Measurements from ENCODE around the gene POLR2J. TPM values are rescaled to one million over a fixed set of nuclear protein-coding genes. Genes with fewer than 3 reads are reported as not detected.

The POLR2J gene
- total RNA-seq, 4 donors from 2014 or later: 9.6 to 24.0 (median 18.9) TPM

DNA sequence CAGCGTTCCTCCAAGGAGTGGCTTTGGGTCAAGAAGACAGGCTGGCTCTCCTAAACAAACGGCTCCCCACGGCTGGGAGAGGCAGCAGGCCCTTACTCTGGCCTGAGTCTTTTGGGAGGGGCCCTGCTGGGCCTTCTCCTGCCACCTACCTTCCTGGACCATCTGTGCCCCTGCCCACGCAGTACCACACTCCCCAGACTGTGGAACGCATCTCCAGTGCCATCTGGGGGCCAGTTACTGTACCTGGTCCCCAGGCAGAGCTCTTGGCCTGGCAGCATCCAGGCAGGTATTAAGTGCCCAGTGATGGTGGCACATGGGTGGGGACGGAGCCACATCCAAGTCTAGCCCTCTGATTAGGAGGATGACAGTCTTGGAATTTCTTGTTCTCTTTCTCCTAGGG lies 28.5 kb downstream of the POLR2J start:
- H3K36me3 ChIP-seq: peaks cover 0 to 55% (median 8%) of the 10 kb centered on the region in 3 donors
- no peaks in the 10 kb centered on the region for H3K27me3 ChIP-seq
- DNase-seq (ENCODE audit: low spot score in 2 of 2): no peak
- H3K4me1 ChIP-seq: no peaks in the 10 kb centered on the region
- no peaks in the 10 kb centered on the region for H3K9me3 ChIP-seq
- TF ChIP-seq, protein P1, sequence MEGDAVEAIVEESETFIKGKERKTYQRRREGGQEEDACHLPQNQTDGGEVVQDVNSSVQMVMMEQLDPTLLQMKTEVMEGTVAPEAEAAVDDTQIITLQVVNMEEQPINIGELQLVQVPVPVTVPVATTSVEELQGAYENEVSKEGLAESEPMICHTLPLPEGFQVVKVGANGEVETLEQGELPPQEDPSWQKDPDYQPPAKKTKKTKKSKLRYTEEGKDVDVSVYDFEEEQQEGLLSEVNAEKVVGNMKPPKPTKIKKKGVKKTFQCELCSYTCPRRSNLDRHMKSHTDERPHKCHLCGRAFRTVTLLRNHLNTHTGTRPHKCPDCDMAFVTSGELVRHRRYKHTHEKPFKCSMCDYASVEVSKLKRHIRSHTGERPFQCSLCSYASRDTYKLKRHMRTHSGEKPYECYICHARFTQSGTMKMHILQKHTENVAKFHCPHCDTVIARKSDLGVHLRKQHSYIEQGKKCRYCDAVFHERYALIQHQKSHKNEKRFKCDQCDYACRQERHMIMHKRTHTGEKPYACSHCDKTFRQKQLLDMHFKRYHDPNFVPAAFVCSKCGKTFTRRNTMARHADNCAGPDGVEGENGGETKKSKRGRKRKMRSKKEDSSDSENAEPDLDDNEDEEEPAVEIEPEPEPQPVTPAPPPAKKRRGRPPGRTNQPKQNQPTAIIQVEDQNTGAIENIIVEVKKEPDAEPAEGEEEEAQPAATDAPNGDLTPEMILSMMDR (IDR thresholded peaks at IDR 0.05): no peak
- TF ChIP-seq POLR2A (IDR thresholded peaks at IDR 0.05) (no peak), EP300 (IDR thresholded peaks at IDR 0.05) (no peak)
- no peak overlapping the region for H3K27ac ChIP-seq
- 64 to 74% methylated on average over 6 of the region's 6 CpGs for WGBS, 2 donors
- no peak overlapping the region for H3K4me3 ChIP-seq

DNA sequence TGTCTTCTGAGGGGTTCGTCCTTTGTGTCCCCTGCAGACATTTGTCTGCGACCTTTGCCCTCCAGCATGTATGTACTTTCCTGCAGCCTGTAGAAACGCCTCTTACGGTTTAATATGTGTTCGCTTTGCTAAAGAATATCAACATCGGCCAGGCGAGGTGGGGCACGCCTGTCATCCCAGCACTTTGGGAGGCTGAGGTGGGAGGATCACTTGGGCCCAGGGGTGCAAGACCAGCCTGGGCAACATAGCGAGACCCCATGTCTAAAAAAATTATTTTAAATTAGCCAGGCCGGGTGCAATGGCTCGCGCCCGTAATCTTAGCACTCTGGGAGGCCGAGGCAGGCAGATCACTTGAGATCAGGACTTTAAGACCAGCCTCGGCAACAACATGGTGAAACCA lies 29.6 kb downstream of the POLR2J start:
- H3K27ac ChIP-seq: no peak overlapping the region
- TF ChIP-seq EP300 (IDR thresholded peaks at IDR 0.05): no peak
- no peak for TF ChIP-seq POLR2A (IDR thresholded peaks at IDR 0.05)
- TF ChIP-seq, protein P1 (IDR thresholded peaks at IDR 0.05): no peak
- H3K9me3 ChIP-seq: no peaks in the 10 kb centered on the region
- no peak for DNase-seq (ENCODE audit: low spot score in 2 of 2)
- peaks cover 0 to 53% (median 8%) of the 10 kb centered on the region in 3 donors for H3K36me3 ChIP-seq
- no peaks in the 10 kb centered on the region for H3K4me1 ChIP-seq
- no peak overlapping the region for H3K4me3 ChIP-seq
- 92 to 96% methylated on average over 15 of the region's 15 CpGs for WGBS, 2 donors
- no peaks in the 10 kb centered on the region for H3K27me3 ChIP-seq

- Histone ChIP-seq H3K9me3 (no peaks in the 10 kb centered on the region), H3K4me1 (no peaks in the 10 kb centered on the region), H3K4me3 (no peak overlapping the region), H3K36me3 (peaks cover 0 to 54% (median 8%) of the 10 kb centered on the region in 3 donors), H3K27ac (no peak overlapping the region), H3K27me3 (no peaks in the 10 kb centered on the region)
- no peak for DNase-seq (ENCODE audit: low spot score in 2 of 2)
- 82 to 88% methylated on average over 3 to 11 of the region's 14 CpGs for WGBS, 2 donors
- TF ChIP-seq, protein P1 (IDR thresholded peaks at IDR 0.05): no peak
- TF ChIP-seq EP300 (IDR thresholded peaks at IDR 0.05) (no peak), POLR2A (IDR thresholded peaks at IDR 0.05) (no peak)
Measured at GRCh38 chr7:102447311-102447710, 31.4 kb downstream of the POLR2J start.

DNA sequence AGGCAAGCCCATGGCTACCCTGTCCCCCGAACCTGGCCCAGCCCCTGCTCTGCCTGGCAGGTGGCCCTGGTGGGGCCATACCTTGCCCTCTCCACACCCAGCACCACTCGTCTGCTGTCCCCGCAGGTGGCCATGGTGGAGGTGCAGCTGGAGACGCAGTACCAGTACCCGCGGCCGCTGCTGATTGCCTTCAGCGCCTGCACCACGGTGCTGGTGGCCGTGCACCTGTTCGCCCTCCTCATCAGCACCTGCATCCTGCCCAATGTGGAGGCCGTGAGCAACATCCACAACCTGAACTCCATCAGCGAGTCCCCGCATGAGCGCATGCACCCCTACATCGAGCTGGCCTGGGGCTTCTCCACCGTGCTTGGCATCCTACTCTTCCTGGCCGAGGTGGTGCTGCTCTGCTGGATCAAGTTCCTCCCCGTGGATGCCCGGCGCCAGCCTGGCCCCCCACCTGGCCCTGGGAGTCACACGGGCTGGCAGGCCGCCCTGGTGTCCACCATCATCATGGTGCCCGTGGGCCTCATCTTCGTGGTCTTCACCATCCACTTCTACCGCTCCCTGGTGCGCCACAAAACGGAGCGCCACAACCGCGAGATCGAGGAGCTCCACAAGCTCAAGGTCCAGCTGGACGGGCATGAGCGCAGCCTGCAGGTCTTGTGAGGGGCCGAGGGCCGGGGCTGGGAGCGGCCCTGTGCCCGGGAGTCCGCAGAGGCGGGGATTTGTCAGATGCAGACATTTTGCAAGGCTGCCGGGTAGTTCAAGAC lies 32.1 kb downstream of the POLR2J start:
- H3K9me3 ChIP-seq: no peaks in the 10 kb centered on the region
- H3K4me3 ChIP-seq: no peak overlapping the region
- no peaks in the 10 kb centered on the region for H3K27me3 ChIP-seq
- WGBS, 2 donors: 93% methylated on average over 13 to 33 of the region's 41 CpGs
- no peaks in the 10 kb centered on the region for H3K4me1 ChIP-seq
- no peak overlapping the region for H3K27ac ChIP-seq
- peaks cover 0 to 61% (median 8%) of the 10 kb centered on the region in 3 donors for H3K36me3 ChIP-seq
- DNase-seq (ENCODE audit: low spot score in 2 of 2): no peak
- TF ChIP-seq POLR2A (IDR thresholded peaks at IDR 0.05) (no peak), EP300 (IDR thresholded peaks at IDR 0.05) (no peak)
- TF ChIP-seq, protein P1 (IDR thresholded peaks at IDR 0.05): no peak

DNA sequence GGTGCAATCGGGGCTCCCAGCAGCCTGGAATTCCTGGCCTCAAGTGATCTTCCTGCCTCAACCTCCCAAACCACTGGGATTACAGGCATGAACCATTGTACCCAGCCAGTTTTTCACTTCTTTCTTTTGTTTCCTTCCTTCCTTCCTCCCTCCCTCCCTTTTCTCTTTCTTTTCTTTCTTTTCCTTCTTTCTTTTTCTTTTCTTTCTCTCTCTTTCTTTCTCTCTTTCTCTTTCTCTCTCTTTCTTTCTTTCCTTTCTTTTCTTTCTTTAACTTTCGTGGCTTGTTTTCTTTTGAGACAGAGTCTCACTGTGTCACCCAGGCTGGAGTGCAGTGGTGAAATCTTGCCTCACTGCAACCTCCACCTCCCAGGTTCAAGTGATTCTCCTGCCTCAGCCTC lies 33.0 kb downstream of the POLR2J start:
- no peak overlapping the region for H3K4me3 ChIP-seq
- no peak for TF ChIP-seq POLR2A (IDR thresholded peaks at IDR 0.05)
- TF ChIP-seq, protein P1 (IDR thresholded peaks at IDR 0.05): no peak
- no peak for TF ChIP-seq EP300 (IDR thresholded peaks at IDR 0.05)
- no peaks in the 10 kb centered on the region for H3K4me1 ChIP-seq
- peaks cover 0 to 69% (median 8%) of the 10 kb centered on the region in 3 donors for H3K36me3 ChIP-seq
- no peak for DNase-seq (ENCODE audit: low spot score in 2 of 2)
- no peaks in the 10 kb centered on the region for H3K27me3 ChIP-seq
- 88 to 94% methylated on average over 2 of the region's 2 CpGs for WGBS, 2 donors
- no peaks in the 10 kb centered on the region for H3K9me3 ChIP-seq
- no peak overlapping the region for H3K27ac ChIP-seq
